Neural cell (in vitro differentiated cells): ENCODE results near the gene NCAPD3. TPM values are rescaled to one million over a fixed set of nuclear protein-coding genes. Genes with fewer than 3 reads are reported as not detected.

Experiments used
- H2AFZ ChIP-seq: fragments of 200-600, 300-800 bp; sonication (generic), shearing (Covaris generic); 2 replicates; pipeline ENCODE4 v1.6.0; 2014; ENCODE audit warnings: low read depth, mild to moderate bottlenecking, antibody characterized with exemption, low read length, moderate library complexity
- H3F3A ChIP-seq: fragments of 200-600 bp; shearing (Covaris generic); 2 replicates; pipeline ENCODE4 v1.6.1; 2016; ENCODE audit warnings: mild to moderate bottlenecking, moderate library complexity, mixed read lengths, antibody characterized with exemption, low read length; ENCODE audit not compliant: insufficient read depth, poor library complexity, severe bottlenecking
- H3K27ac ChIP-seq: fragments of 200-600, 300-800 bp; sonication (generic), shearing (Covaris generic); 2 replicates; pipeline ENCODE4 v1.5.1; 2014; ENCODE audit warnings: mild to moderate bottlenecking, low read length, moderate library complexity
- H3K27me3 ChIP-seq: fragments of 300-800, 200-600 bp; sonication (generic), shearing (Covaris generic); 2 replicates; pipeline ENCODE4 v1.6.0; 2014; ENCODE audit warnings: mild to moderate bottlenecking, low read depth, low read length, moderate library complexity; ENCODE audit not compliant: insufficient read depth
- H3K36me3 ChIP-seq: fragments of 300-800, 200-600 bp; sonication (generic), shearing (Covaris generic); 2 replicates; pipeline ENCODE4 v1.5.1; 2014; ENCODE audit warnings: mild to moderate bottlenecking, antibody characterized with exemption, low read length, moderate library complexity; ENCODE audit not compliant: insufficient read depth
- H3K4me2 ChIP-seq: fragments of 300-800, 200-600 bp; sonication (generic), shearing (Covaris generic); 2 replicates; pipeline ENCODE4 v1.6.0; 2014; ENCODE audit warnings: mild to moderate bottlenecking, low read length
- H3K4me3 ChIP-seq: fragments of 300-800, 200-600 bp; sonication (generic), shearing (Covaris generic); 2 replicates; pipeline ENCODE4 v1.5.1; 2014; ENCODE audit warnings: mild to moderate bottlenecking, low read length, moderate library complexity
- H3K79me2 ChIP-seq: fragments of 200-600 bp; shearing (Covaris generic); replicated peaks from 2 replicates; pipeline ENCODE4 v1.6.0; 2014; ENCODE audit warnings: mild to moderate bottlenecking, low read length, moderate library complexity; ENCODE audit not compliant: insufficient read depth
- H3K9ac ChIP-seq: fragments of 300-800, 200-600 bp; sonication (generic), shearing (Covaris generic); 2 replicates; pipeline ENCODE4 v1.6.1; 2016; ENCODE audit warnings: mild to moderate bottlenecking, low read length, mixed read lengths
- H3K9me2 ChIP-seq: fragments of 200-600 bp; shearing (Covaris generic); 2 replicates; pipeline ENCODE4 v1.6.1; 2016; ENCODE audit warnings: mild to moderate bottlenecking, low read length, mixed read lengths; ENCODE audit not compliant: insufficient read depth
- H3K9me3 ChIP-seq: fragments of 200-600, 300-800 bp; sonication (generic), shearing (Covaris generic); 2 replicates; pipeline ENCODE4 v1.6.1; 2016; ENCODE audit warnings: mild to moderate bottlenecking, mixed run types, low read length, moderate library complexity, mixed read lengths
- H4K20me1 ChIP-seq: fragments of 200-600 bp; shearing (Covaris generic); 2 replicates; pipeline ENCODE4 v1.6.1; 2016; ENCODE audit warnings: mild to moderate bottlenecking, mixed run types; ENCODE audit not compliant: insufficient read depth
- EP300 ChIP-seq: fragments of 450-650 bp; conservative IDR thresholded peaks from 2 replicates; pipeline ENCODE4 v1.6.1; 2014; ENCODE audit warnings: antibody characterized with exemption, mild to moderate bottlenecking, moderate library complexity; ENCODE audit not compliant: poor library complexity, severe bottlenecking
- EZH2 ChIP-seq: fragments of 200-600, 300-800 bp; shearing (Covaris generic), sonication (generic); IDR thresholded peaks from 2 replicates; pipeline ENCODE4 v1.6.1; 2014; ENCODE audit warnings: antibody characterized with exemption, low read length, borderline replicate concordance, mild to moderate bottlenecking; ENCODE audit not compliant: insufficient read depth, poor library complexity, severe bottlenecking
- MXI1 ChIP-seq: fragments of 450-650 bp; conservative IDR thresholded peaks from 2 replicates; pipeline ENCODE4 v1.6.1; 2014; ENCODE audit warnings: antibody characterized with exemption, mild to moderate bottlenecking; ENCODE audit not compliant: poor library complexity, severe bottlenecking
- POLR2AphosphoS5 ChIP-seq: IDR thresholded peaks from 2 replicates; pipeline ENCODE4 v1.6.1; 2012
- RAD21 ChIP-seq: fragments of 450-650 bp; conservative IDR thresholded peaks from 2 replicates; pipeline ENCODE4 v1.6.1; 2014; ENCODE audit warnings: antibody characterized with exemption, mild to moderate bottlenecking, moderate library complexity
- SMC3 ChIP-seq: fragments of 450-650 bp; conservative IDR thresholded peaks from 2 replicates; pipeline ENCODE4 v1.6.1; 2014; ENCODE audit warnings: antibody characterized with exemption, mild to moderate bottlenecking, moderate library complexity; ENCODE audit not compliant: poor library complexity
- TAF1 ChIP-seq: IDR thresholded peaks from 2 replicates; pipeline ENCODE4 v1.6.1; 2012; ENCODE audit warnings: low read depth
- polyA plus RNA-seq: library from polyadenylated mRNA; depleted of rRNA; stranded (reverse); fragments of >200 nt; gene quantifications from 2 replicates; pipeline ENCODE4 v1.2.3, GENCODE V29; 2014
- TF ChIP-seq, protein P1 (sequence below): IDR thresholded peaks from 2 replicates; pipeline ENCODE4 v1.6.1; 2012; ENCODE audit warnings: borderline replicate concordance
- TF ChIP-seq, protein P2 (sequence below): fragments of 450-650 bp; IDR thresholded peaks from 2 replicates; pipeline ENCODE4 v1.5.1; 2014; ENCODE audit warnings: antibody characterized with exemption, mild to moderate bottlenecking, moderate library complexity; ENCODE audit not compliant: poor library complexity, severe bottlenecking

NCAPD3 gene
- polyA plus RNA-seq, 1 donor from 2014 or later = 11.9 TPM

DNA sequence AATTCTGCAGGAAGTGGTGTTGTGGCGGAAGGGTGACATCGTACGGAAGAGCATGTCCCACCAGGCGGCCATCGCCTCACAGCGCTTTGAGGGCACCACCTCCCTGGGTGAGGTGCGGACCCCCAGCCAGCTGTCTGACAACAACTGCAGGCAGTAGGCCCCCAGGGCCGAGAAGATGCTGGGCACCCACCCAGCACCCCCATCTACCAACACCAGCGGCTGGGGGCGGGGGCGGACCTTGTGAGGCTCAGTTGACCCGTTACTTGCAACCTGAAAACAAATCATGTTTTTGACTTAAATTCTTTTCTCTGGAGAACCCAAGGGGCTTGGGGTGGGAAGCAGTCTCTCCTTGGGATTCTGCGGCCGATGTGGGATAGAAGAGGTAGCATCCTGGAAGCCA, 21.7 kb upstream of the NCAPD3 start:
- Histone ChIP-seq H3K36me3 (peaks cover 12% of the 10 kb centered on the region), H2AFZ (no peak overlapping the region), H3K79me2 (no peaks in the 10 kb centered on the region), H3K27ac (no peak overlapping the region), H3K27me3 (no peaks in the 10 kb centered on the region), H3K4me2 (no peak overlapping the region), H3K4me3 (no peak overlapping the region), H3K9me3 (no peaks in the 10 kb centered on the region), H4K20me1 (no peaks in the 10 kb centered on the region), H3K9me2 (no peaks in the 10 kb centered on the region), H3K9ac (no peak overlapping the region), H3F3A (no peaks in the 10 kb centered on the region)
- TF ChIP-seq EP300 (no peak), POLR2AphosphoS5 (no peak), TAF1 (no peak), RAD21 (no peak), MXI1 (no peak), EZH2 (no peak), SMC3 (no peak)
- TF ChIP-seq, protein P1, sequence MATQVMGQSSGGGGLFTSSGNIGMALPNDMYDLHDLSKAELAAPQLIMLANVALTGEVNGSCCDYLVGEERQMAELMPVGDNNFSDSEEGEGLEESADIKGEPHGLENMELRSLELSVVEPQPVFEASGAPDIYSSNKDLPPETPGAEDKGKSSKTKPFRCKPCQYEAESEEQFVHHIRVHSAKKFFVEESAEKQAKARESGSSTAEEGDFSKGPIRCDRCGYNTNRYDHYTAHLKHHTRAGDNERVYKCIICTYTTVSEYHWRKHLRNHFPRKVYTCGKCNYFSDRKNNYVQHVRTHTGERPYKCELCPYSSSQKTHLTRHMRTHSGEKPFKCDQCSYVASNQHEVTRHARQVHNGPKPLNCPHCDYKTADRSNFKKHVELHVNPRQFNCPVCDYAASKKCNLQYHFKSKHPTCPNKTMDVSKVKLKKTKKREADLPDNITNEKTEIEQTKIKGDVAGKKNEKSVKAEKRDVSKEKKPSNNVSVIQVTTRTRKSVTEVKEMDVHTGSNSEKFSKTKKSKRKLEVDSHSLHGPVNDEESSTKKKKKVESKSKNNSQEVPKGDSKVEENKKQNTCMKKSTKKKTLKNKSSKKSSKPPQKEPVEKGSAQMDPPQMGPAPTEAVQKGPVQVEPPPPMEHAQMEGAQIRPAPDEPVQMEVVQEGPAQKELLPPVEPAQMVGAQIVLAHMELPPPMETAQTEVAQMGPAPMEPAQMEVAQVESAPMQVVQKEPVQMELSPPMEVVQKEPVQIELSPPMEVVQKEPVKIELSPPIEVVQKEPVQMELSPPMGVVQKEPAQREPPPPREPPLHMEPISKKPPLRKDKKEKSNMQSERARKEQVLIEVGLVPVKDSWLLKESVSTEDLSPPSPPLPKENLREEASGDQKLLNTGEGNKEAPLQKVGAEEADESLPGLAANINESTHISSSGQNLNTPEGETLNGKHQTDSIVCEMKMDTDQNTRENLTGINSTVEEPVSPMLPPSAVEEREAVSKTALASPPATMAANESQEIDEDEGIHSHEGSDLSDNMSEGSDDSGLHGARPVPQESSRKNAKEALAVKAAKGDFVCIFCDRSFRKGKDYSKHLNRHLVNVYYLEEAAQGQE = no peak

DNA sequence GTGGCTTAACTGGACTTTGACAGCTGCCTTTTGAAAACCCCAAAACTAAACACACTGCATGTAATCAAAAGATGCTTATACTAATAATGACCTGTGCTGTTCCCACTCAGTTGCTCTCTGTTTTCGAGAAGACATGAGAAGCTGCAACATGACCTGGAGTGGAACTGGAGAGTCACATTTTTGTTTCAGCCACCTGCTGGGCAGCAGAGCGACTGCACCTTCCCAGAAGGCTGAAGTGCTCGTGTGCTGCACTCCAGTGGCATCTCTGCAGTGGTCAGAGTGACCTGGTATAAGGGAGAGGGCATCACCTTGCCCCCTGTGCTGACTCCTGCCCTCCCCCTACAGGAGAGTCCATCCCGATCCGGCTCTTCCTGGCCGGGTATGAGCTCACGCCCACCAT, 20.8 kb upstream of the NCAPD3 start:
- H2AFZ ChIP-seq = no peak overlapping the region
- TF ChIP-seq SMC3 (no peak), MXI1 (no peak), POLR2AphosphoS5 (no peak), EP300 (no peak), RAD21 (no peak), TAF1 (no peak), EZH2 (no peak)
- TF ChIP-seq, protein P2, sequence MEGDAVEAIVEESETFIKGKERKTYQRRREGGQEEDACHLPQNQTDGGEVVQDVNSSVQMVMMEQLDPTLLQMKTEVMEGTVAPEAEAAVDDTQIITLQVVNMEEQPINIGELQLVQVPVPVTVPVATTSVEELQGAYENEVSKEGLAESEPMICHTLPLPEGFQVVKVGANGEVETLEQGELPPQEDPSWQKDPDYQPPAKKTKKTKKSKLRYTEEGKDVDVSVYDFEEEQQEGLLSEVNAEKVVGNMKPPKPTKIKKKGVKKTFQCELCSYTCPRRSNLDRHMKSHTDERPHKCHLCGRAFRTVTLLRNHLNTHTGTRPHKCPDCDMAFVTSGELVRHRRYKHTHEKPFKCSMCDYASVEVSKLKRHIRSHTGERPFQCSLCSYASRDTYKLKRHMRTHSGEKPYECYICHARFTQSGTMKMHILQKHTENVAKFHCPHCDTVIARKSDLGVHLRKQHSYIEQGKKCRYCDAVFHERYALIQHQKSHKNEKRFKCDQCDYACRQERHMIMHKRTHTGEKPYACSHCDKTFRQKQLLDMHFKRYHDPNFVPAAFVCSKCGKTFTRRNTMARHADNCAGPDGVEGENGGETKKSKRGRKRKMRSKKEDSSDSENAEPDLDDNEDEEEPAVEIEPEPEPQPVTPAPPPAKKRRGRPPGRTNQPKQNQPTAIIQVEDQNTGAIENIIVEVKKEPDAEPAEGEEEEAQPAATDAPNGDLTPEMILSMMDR = no peak
- TF ChIP-seq, protein P1 = no peak
- no peak overlapping the region for H3K27ac ChIP-seq
- H4K20me1 ChIP-seq = no peaks in the 10 kb centered on the region
- H3K79me2 ChIP-seq = no peaks in the 10 kb centered on the region
- H3K4me3 ChIP-seq = no peak overlapping the region
- no peak overlapping the region for H3K9ac ChIP-seq
- H3K36me3 ChIP-seq = peaks cover 11% of the 10 kb centered on the region
- no peaks in the 10 kb centered on the region for H3K9me2 ChIP-seq
- no peaks in the 10 kb centered on the region for H3K27me3 ChIP-seq
- no peaks in the 10 kb centered on the region for H3K9me3 ChIP-seq
- no peak overlapping the region for H3K4me2 ChIP-seq
- no peaks in the 10 kb centered on the region for H3F3A ChIP-seq
